ENCODE results near the gene C19orf67.

DNA sequence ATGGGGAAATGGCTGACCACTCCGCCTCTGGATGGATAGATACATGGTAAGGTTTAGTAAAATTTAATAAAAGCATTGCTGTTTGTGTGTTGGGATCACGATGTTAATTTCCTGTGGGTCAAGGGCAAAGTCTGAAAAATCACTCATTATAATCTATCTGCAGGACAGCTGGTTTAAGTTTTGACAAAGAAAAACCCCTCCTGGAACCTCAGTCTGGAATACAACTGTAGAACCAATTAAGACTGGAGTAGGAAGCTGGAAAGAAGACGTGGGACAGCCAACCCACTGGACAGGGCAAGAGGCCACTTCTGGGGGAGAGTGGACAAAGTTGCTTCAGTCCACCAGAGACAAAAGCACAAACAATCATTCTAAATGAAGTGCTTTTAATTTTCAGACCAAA, 33.6 kb upstream of the C19orf67 start:
- no peak for TF ChIP-seq POLR2AphosphoS5 (IDR thresholded peaks at IDR 0.05)
- TF ChIP-seq, protein P1, sequence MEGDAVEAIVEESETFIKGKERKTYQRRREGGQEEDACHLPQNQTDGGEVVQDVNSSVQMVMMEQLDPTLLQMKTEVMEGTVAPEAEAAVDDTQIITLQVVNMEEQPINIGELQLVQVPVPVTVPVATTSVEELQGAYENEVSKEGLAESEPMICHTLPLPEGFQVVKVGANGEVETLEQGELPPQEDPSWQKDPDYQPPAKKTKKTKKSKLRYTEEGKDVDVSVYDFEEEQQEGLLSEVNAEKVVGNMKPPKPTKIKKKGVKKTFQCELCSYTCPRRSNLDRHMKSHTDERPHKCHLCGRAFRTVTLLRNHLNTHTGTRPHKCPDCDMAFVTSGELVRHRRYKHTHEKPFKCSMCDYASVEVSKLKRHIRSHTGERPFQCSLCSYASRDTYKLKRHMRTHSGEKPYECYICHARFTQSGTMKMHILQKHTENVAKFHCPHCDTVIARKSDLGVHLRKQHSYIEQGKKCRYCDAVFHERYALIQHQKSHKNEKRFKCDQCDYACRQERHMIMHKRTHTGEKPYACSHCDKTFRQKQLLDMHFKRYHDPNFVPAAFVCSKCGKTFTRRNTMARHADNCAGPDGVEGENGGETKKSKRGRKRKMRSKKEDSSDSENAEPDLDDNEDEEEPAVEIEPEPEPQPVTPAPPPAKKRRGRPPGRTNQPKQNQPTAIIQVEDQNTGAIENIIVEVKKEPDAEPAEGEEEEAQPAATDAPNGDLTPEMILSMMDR (IDR thresholded peaks at IDR 0.05 in 8 of 11, conservative IDR thresholded peaks at IDR 0.05 in 3 of 11), result no peak

Data from spleen (tissue), 7 donors.